Measurements from ENCODE around the gene SEC23B.

Gene SEC23B

GRCh38 chr20:18596270-18596669 lies 88.5 kb downstream of the SEC23B start:
- DNase-seq (ENCODE audit: low spot score in 2 of 2) (no peak), ATAC-seq (no peak)
- Mint-ChIP-seq H3K4me1 (no peaks in the 10 kb centered on the region), H3K9me3 (no peaks in the 10 kb centered on the region), H3K27ac (no peak overlapping the region), H3K4me3 (no peak overlapping the region), H3K36me3 (peaks cover 51% of the 10 kb centered on the region)

GRCh38 chr20:18609741-18610140 lies 102.0 kb downstream of the SEC23B start:
- Mint-ChIP-seq H3K9me3 (no peaks in the 10 kb centered on the region), H3K4me1 (peaks cover 9% of the 10 kb centered on the region), H3K36me3 (peaks cover 32% of the 10 kb centered on the region), H3K27ac (peak overlapping the region; percentile 40), H3K4me3 (no peak overlapping the region)
- no peak for ATAC-seq
- no peak for DNase-seq (ENCODE audit: low spot score in 2 of 2)
